HCT116 (cell line): ENCODE measurements around the gene C12orf75. TPM values are rescaled to one million over a fixed set of nuclear protein-coding genes. Genes with fewer than 3 reads are reported as not detected.

ENCODE experiments used
- ATAC-seq: fragments of 200-7000 bp; cut with Tn5 transposase; 2 replicates; pipeline ENCODE4 v1.9.1; 2020; ENCODE audit warnings: mild to moderate bottlenecking, moderate library complexity
- BruUV-seq: library from RNA; stranded (reverse); fragments of 400-500 nt; replicated peaks from 2 replicates; lab custom pipeline; 2021; lab: Mats Ljungman, UMichigan
- CTCF ChIA-PET: fragments of 300-600 bp; sonication (Branson Sonifier 250); formaldehyde crosslinking; loops from one replicate; lab custom pipeline; 2021; ENCODE audit warnings: antibody characterized with exemption; lab: Charles Lee
- POLR2A ChIA-PET: fragments of 300-600, 350-600 bp; sonication (Branson Sonifier 250); formaldehyde crosslinking; loops from one replicate; lab custom pipeline; 2021; ENCODE audit warnings: antibody characterized with exemption; lab: Charles Lee
- RAD21 ChIA-PET, 2 experiments: fragments of 300-600 bp; sonication (Branson Sonifier 250); formaldehyde crosslinking; loops; one replicate each; lab custom pipeline; 2023; ENCODE audit warnings: low total read pairs in 2 of 2; ENCODE audit not compliant: uncharacterized antibody in 2 of 2, unreplicated experiment in 2 of 2, low non-redundant PET in 1 of 2; lab: Charles Lee
- DNase-seq: peaks from one replicate; pipeline ENCODE4 v3.0.0-alpha.2; 2010; ENCODE audit warnings: low read depth, low spot score
- H2AFZ ChIP-seq: fragments of 200-600 bp; shearing (Covaris generic), sonication (generic); 2 replicates; pipeline ENCODE4 v1.6.1; 2017; ENCODE audit warnings: low read depth, mixed run types, mixed read lengths, antibody characterized with exemption, low read length; ENCODE audit not compliant: poor library complexity, severe bottlenecking
- H3K27ac ChIP-seq: 2 replicates; pipeline ENCODE4 v1.5.1; 2012; ENCODE audit warnings: low read depth, low read length
- H3K27me3 ChIP-seq: fragments of 200-600 bp; sonication (generic); 2 replicates; pipeline ENCODE4 v1.6.1; 2016; ENCODE audit warnings: mixed run types, low read length, mixed read lengths; ENCODE audit not compliant: insufficient read depth
- H3K36me3 ChIP-seq, 2 experiments: fragments of 200-500 bp in 1 of 2; fragments of 200-600 bp in 1 of 2; sonication (Bioruptor generic) in 1 of 2; sonication (generic) in 1 of 2; 2 replicates each; pipeline versions ENCODE4 v1.5.1 to v1.6.1; 2014 to 2016; ENCODE audit warnings: low read length in 2 of 2, inconsistent platforms in 1 of 2, mixed read lengths in 1 of 2, mixed run types in 1 of 2; ENCODE audit not compliant: insufficient read depth in 2 of 2, control insufficient read depth in 1 of 2
- H3K4me1 ChIP-seq, 2 experiments: fragments of 200-600 bp in 1 of 2; sonication (generic) in 1 of 2; 2 replicates each; pipeline versions ENCODE4 v1.5.1 to v1.6.1; 2012 to 2017; ENCODE audit warnings: low read length in 2 of 2, inconsistent platforms in 1 of 2, mild to moderate bottlenecking in 1 of 2, mixed read lengths in 1 of 2, mixed run types in 1 of 2, moderate library complexity in 1 of 2; ENCODE audit not compliant: insufficient read depth in 2 of 2, control insufficient read depth in 1 of 2
- H3K4me2 ChIP-seq: fragments of 200-600 bp; sonication (generic); 2 replicates; pipeline ENCODE4 v1.6.1; 2017; ENCODE audit warnings: mixed run types, low read length, mixed read lengths
- H3K4me3 ChIP-seq, 2 experiments: fragments of 200-600 bp in 1 of 2; sonication (generic) in 1 of 2; replicated peaks in 1 of 2; 2 replicates each; pipeline ENCODE4 v1.5.1; 2011 to 2016; ENCODE audit warnings: low read length in 2 of 2, control low read depth in 1 of 2, low read depth in 1 of 2, mild to moderate bottlenecking in 1 of 2, mixed read lengths in 1 of 2, mixed run types in 1 of 2
- H3K79me2 ChIP-seq: fragments of 200-600 bp; sonication (generic); 2 replicates; pipeline ENCODE4 v1.6.1; 2017; ENCODE audit warnings: mild to moderate bottlenecking, mixed run types, low read length, moderate library complexity, mixed read lengths; ENCODE audit not compliant: insufficient read depth
- H3K9ac ChIP-seq: fragments of 200-600 bp; sonication (generic); 2 replicates; pipeline ENCODE4 v1.6.1; 2016; ENCODE audit warnings: low read length, mixed read lengths
- H3K9me2 ChIP-seq: fragments of 200-600 bp; sonication (generic), shearing (Covaris generic); 2 replicates; pipeline ENCODE4 v1.6.1; 2017; ENCODE audit warnings: mixed run types, mild to moderate bottlenecking, moderate library complexity; ENCODE audit not compliant: insufficient read depth
- H3K9me3 ChIP-seq, 2 experiments: fragments of 200-500 bp in 1 of 2; fragments of 200-600 bp in 1 of 2; sonication (Bioruptor generic) in 1 of 2; sonication (generic) in 1 of 2; 2 replicates each; pipeline ENCODE4 v1.6.1; 2014 to 2017; ENCODE audit warnings: low read length in 2 of 2, mixed read lengths in 2 of 2, inconsistent platforms in 1 of 2, low read depth in 1 of 2, mild to moderate bottlenecking in 1 of 2, mixed run types in 1 of 2, moderate library complexity in 1 of 2; ENCODE audit not compliant: control insufficient read depth in 1 of 2, insufficient read depth in 1 of 2
- H4K20me1 ChIP-seq: fragments of 200-600 bp; sonication (generic), shearing (Covaris generic); 2 replicates; pipeline ENCODE4 v1.6.1; 2017; ENCODE audit warnings: mixed run types, mild to moderate bottlenecking, moderate library complexity; ENCODE audit not compliant: insufficient read depth
- CBX3 ChIP-seq: IDR thresholded peaks from 2 replicates; pipeline ENCODE4 v1.6.1; 2012; ENCODE audit warnings: low read depth
- CEBPB ChIP-seq: IDR thresholded peaks from 2 replicates; pipeline ENCODE4 v1.6.1; 2012; ENCODE audit warnings: low read depth
- ELF1 ChIP-seq: IDR thresholded peaks from 2 replicates; pipeline ENCODE4 v1.6.1; 2012; ENCODE audit warnings: low read depth, borderline replicate concordance
- EZH2 ChIP-seq: fragments of 200-600 bp; sonication (generic); IDR thresholded peaks from 2 replicates; pipeline ENCODE4 v1.6.1; 2017; ENCODE audit warnings: antibody characterized with exemption, mixed run types
- EZH2phosphoT487 ChIP-seq: fragments of 200-600 bp; IDR thresholded peaks from 2 replicates; pipeline ENCODE4 v1.6.1; 2018; ENCODE audit warnings: antibody characterized with exemption, borderline replicate concordance
- FOSL1 ChIP-seq: IDR thresholded peaks from 2 replicates; pipeline ENCODE4 v1.6.1; 2012; ENCODE audit warnings: low read depth
- JUND ChIP-seq: IDR thresholded peaks from 2 replicates; pipeline ENCODE4 v1.6.1; 2012
- MAX ChIP-seq: IDR thresholded peaks from 2 replicates; pipeline ENCODE4 v1.6.1; 2012
- POLR2AphosphoS5 ChIP-seq: IDR thresholded peaks from 2 replicates; pipeline ENCODE4 v1.6.1; 2011; ENCODE audit warnings: mild to moderate bottlenecking, low read depth, low read length, moderate library complexity
- RAD21 ChIP-seq: IDR thresholded peaks from 2 replicates; pipeline ENCODE4 v1.6.1; 2012; ENCODE audit warnings: low read depth, mild to moderate bottlenecking
- SP1 ChIP-seq: IDR thresholded peaks from 2 replicates; pipeline ENCODE4 v1.6.1; 2012; ENCODE audit warnings: low read depth
- SRF ChIP-seq: IDR thresholded peaks from 2 replicates; pipeline ENCODE4 v1.6.1; 2012; ENCODE audit warnings: low read depth
- YY1 ChIP-seq: IDR thresholded peaks from 2 replicates; pipeline ENCODE4 v1.6.1; 2011; ENCODE audit warnings: low read length, low read depth, moderate library complexity, mild to moderate bottlenecking; ENCODE audit not compliant: insufficient replicate concordance; ENCODE audit errors: extremely low read depth
- ZBTB33 ChIP-seq: IDR thresholded peaks from 2 replicates; pipeline ENCODE4 v1.6.1; 2011; ENCODE audit warnings: mild to moderate bottlenecking, low read length, moderate library complexity; ENCODE audit not compliant: insufficient replicate concordance; ENCODE audit errors: extremely low read depth
- ZFX ChIP-seq: fragments of 450-650 bp; IDR thresholded peaks from 2 replicates; pipeline ENCODE4 v1.6.1; 2017
- ZNF274 ChIP-seq: fragments of 200-500 bp; sonication (Bioruptor generic); IDR thresholded peaks from 2 replicates; pipeline ENCODE4 v1.6.1; 2014; ENCODE audit warnings: mild to moderate bottlenecking, low read depth, low read length, inconsistent platforms
- intact Hi-C: fragments of 100-400 bp; cut with micrococcal nuclease; formaldehyde crosslinking; loops from 2 replicates; pipeline ENCODE4 v1.10.0; 2022
- total RNA-seq: library from RNA; stranded (reverse); gene quantifications from one replicate; pipeline ENCODE4 v1.2.1, GENCODE V29; 2021; ENCODE audit not compliant: unreplicated experiment
- TF ChIP-seq, protein P1 (sequence below), 3 experiments: fragments of 200-600 bp in 1 of 3; sonication (generic) in 1 of 3; IDR thresholded peaks in 2 of 3; conservative IDR thresholded peaks in 1 of 3; 2 replicates each; pipeline ENCODE4 v1.5.1; 2012 to 2017; ENCODE audit warnings: low read depth in 2 of 3, low read length in 2 of 3, antibody characterized with exemption in 1 of 3, borderline replicate concordance in 1 of 3, control low read depth in 1 of 3, mild to moderate bottlenecking in 1 of 3, mixed read lengths in 1 of 3, mixed run types in 1 of 3, moderate library complexity in 1 of 3; ENCODE audit not compliant: insufficient read depth in 1 of 3
- TF ChIP-seq, protein P2 (sequence below): IDR thresholded peaks from 2 replicates; pipeline ENCODE4 v1.6.1; 2012; ENCODE audit warnings: low read depth
- TF ChIP-seq, protein P3 (sequence below): IDR thresholded peaks from 2 replicates; pipeline ENCODE4 v1.6.1; 2012

Gene C12orf75
- total RNA-seq, 1 experiment from 2014 or later = 81.0 TPM

DNA sequence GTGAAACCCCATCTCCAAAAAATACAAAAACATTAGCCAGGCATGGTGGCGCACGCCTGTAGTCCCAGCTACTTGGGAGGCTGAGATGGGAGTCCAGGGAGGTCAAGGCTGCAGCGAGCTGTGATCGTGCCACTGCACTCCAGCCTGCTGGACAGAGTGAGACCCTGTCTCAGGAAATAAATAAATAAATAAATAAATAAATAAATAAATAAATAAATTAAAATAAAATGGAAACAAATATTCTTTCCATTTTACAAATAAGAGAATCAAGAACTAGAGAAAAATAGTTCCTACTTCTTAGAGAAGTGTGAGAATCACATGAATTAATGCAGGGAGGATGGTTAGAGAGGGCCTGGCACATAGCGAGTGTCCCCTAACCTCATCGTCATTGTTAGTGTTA, 53.7 kb downstream of the C12orf75 start:
- ChIA-PET RAD21 (no interaction called here), CTCF (interaction anchor here (0.7 kb wide), 1 partner anchor 104 kb away, joined by 3 read pairs; no protein-coding TSS in a partner anchor), POLR2A (no interaction called here)
- DNase-seq (no peak), ATAC-seq (no peak)
- H3K36me3 ChIP-seq = no peaks in the 10 kb centered on the region
- BruUV-seq = no TSS peak
- H3K4me2 ChIP-seq = no peak overlapping the region
- H4K20me1 ChIP-seq = no peaks in the 10 kb centered on the region
- no peaks in the 10 kb centered on the region for H3K9me2 ChIP-seq
- H2AFZ ChIP-seq = no peak overlapping the region
- no peak overlapping the region for H3K4me3 ChIP-seq
- H3K4me1 ChIP-seq = no peaks in the 10 kb centered on the region
- H3K27me3 ChIP-seq = no peaks in the 10 kb centered on the region
- intact Hi-C loops = loop anchor here (10.0 kb wide), 2 partner anchors 999 to 1509 kb away; no protein-coding TSS in a partner anchor
- no peaks in the 10 kb centered on the region for H3K9me3 ChIP-seq
- H3K79me2 ChIP-seq = no peaks in the 10 kb centered on the region
- no peak overlapping the region for H3K9ac ChIP-seq
- no peak overlapping the region for H3K27ac ChIP-seq
- TF ChIP-seq ZFX (no peak), POLR2AphosphoS5 (no peak), EZH2 (no peak), YY1 (no peak), FOSL1 (no peak), EZH2phosphoT487 (no peak), JUND (no peak), ZBTB33 (no peak), ELF1 (no peak), SP1 (no peak), MAX (no peak), ZNF274 (no peak), SRF (no peak), CBX3 (no peak), CEBPB (no peak), RAD21 (no peak)
- TF ChIP-seq, protein P1, sequence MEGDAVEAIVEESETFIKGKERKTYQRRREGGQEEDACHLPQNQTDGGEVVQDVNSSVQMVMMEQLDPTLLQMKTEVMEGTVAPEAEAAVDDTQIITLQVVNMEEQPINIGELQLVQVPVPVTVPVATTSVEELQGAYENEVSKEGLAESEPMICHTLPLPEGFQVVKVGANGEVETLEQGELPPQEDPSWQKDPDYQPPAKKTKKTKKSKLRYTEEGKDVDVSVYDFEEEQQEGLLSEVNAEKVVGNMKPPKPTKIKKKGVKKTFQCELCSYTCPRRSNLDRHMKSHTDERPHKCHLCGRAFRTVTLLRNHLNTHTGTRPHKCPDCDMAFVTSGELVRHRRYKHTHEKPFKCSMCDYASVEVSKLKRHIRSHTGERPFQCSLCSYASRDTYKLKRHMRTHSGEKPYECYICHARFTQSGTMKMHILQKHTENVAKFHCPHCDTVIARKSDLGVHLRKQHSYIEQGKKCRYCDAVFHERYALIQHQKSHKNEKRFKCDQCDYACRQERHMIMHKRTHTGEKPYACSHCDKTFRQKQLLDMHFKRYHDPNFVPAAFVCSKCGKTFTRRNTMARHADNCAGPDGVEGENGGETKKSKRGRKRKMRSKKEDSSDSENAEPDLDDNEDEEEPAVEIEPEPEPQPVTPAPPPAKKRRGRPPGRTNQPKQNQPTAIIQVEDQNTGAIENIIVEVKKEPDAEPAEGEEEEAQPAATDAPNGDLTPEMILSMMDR (IDR thresholded peaks at IDR 0.05 in 2 of 3, conservative IDR thresholded peaks at IDR 0.05 in 1 of 3; ENCODE audit: borderline replicate concordance in 1 of 3, insufficient read depth in 1 of 3, low read depth in 2 of 3, low read length in 2 of 3) = no peak
- TF ChIP-seq, protein P2, sequence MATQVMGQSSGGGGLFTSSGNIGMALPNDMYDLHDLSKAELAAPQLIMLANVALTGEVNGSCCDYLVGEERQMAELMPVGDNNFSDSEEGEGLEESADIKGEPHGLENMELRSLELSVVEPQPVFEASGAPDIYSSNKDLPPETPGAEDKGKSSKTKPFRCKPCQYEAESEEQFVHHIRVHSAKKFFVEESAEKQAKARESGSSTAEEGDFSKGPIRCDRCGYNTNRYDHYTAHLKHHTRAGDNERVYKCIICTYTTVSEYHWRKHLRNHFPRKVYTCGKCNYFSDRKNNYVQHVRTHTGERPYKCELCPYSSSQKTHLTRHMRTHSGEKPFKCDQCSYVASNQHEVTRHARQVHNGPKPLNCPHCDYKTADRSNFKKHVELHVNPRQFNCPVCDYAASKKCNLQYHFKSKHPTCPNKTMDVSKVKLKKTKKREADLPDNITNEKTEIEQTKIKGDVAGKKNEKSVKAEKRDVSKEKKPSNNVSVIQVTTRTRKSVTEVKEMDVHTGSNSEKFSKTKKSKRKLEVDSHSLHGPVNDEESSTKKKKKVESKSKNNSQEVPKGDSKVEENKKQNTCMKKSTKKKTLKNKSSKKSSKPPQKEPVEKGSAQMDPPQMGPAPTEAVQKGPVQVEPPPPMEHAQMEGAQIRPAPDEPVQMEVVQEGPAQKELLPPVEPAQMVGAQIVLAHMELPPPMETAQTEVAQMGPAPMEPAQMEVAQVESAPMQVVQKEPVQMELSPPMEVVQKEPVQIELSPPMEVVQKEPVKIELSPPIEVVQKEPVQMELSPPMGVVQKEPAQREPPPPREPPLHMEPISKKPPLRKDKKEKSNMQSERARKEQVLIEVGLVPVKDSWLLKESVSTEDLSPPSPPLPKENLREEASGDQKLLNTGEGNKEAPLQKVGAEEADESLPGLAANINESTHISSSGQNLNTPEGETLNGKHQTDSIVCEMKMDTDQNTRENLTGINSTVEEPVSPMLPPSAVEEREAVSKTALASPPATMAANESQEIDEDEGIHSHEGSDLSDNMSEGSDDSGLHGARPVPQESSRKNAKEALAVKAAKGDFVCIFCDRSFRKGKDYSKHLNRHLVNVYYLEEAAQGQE = no peak
- TF ChIP-seq, protein P3, sequence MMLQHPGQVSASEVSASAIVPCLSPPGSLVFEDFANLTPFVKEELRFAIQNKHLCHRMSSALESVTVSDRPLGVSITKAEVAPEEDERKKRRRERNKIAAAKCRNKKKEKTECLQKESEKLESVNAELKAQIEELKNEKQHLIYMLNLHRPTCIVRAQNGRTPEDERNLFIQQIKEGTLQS = no peak
